Cardiac muscle cell (in vitro differentiated cells and primary cell): ENCODE results near the gene CLDN16. TPM values are rescaled to one million over a fixed set of nuclear protein-coding genes. Genes with fewer than 3 reads are reported as not detected.

Experiments
- DNase-seq, 2 donors: peaks; one replicate each; pipeline versions ENCODE4 v3.0.0 to v3.0.0-alpha.2; 2010 to 2017; ENCODE audit warnings: low read depth in 1 of 2, low spot score in 1 of 2
- H3K27ac ChIP-seq: fragments of 200-600 bp; sonication (generic); 2 replicates; pipeline ENCODE4 v1.5.1; 2016
- H3K27me3 ChIP-seq: fragments of 200-600 bp; sonication (generic); 2 replicates; pipeline ENCODE4 v1.6.0; 2016; ENCODE audit warnings: control low read depth
- H3K36me3 ChIP-seq: fragments of 200-600 bp; sonication (generic); 2 replicates; pipeline ENCODE4 v1.5.1; 2016; ENCODE audit warnings: control low read depth
- H3K4me1 ChIP-seq: fragments of 200-600 bp; sonication (generic); 2 replicates; pipeline ENCODE4 v1.8.1; 2017; ENCODE audit warnings: low read depth, mild to moderate bottlenecking, mixed run types
- H3K4me3 ChIP-seq: fragments of 200-600 bp; sonication (generic); 2 replicates; pipeline ENCODE4 v1.5.1; 2016; ENCODE audit warnings: mild to moderate bottlenecking
- H3K9me3 ChIP-seq: fragments of 200-600 bp; sonication (generic); 2 replicates; pipeline ENCODE4 v1.5.1; 2017; ENCODE audit warnings: low read depth, mild to moderate bottlenecking, control low read depth
- polyA plus RNA-seq: library from polyadenylated mRNA; unstranded; fragments of >200 nt; fragmentation: Nextera tagmentation; extraction: Ambion mirVana; gene quantifications from 2 replicates; pipeline ENCODE4 v1.2.1, GENCODE V29; 2016
- total RNA-seq: library from RNA; depleted of rRNA; stranded (reverse); fragments of >200 nt; gene quantifications from 2 replicates; pipeline ENCODE4 v1.2.3, GENCODE V29; 2016
- TF ChIP-seq, protein P1 (sequence below): IDR thresholded peaks from 2 replicates; pipeline ENCODE4 v1.5.1; 2012; ENCODE audit warnings: low read depth, mild to moderate bottlenecking, low read length

CLDN16 gene, protein sequence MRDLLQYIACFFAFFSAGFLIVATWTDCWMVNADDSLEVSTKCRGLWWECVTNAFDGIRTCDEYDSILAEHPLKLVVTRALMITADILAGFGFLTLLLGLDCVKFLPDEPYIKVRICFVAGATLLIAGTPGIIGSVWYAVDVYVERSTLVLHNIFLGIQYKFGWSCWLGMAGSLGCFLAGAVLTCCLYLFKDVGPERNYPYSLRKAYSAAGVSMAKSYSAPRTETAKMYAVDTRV
- total RNA-seq, result 0.18 TPM in 1 of 2 replicates, not detected in the other
- not detected in 2 replicates for polyA plus RNA-seq

DNA sequence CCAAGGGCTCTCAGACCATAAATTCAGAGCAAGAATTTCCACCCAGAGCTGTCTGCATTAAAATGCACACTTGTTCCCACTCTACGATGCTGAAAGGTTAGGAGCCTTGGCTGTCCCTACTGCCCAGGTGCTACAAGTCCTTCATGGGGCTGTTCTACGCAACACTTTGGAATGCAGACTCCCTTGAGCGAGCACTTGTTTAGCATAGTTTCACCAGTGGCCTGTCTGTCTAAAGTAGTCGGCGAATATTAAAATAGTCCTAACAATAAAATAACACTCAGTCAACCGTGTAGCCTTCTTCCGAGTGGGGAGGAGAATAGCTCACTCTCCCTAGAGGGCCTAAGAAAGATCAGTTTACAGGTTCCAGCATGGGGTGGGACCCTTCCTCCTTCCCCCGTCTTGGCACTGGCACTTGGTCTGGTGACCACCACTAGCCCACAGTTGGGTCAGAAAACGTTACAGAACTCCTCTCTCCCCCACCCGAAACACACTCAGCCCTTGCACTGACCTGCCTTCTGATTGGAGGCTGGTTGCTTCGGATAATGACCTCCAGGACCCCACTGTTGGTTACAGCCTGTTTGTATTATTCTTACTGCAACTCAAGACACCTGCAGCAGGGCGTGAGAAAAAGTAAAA is at the start of gene CLDN16:
TSS of gene CLDN16 (plus strand) at position 586 of the 636 bp plus-strand sequence. CDS start 167 bp downstream, outside the sequence.
- H3K27ac ChIP-seq, result no peak within 1 kb of the TSS
- no peaks in the 10 kb centered on the region for H3K4me1 ChIP-seq
- TF ChIP-seq, protein P1, sequence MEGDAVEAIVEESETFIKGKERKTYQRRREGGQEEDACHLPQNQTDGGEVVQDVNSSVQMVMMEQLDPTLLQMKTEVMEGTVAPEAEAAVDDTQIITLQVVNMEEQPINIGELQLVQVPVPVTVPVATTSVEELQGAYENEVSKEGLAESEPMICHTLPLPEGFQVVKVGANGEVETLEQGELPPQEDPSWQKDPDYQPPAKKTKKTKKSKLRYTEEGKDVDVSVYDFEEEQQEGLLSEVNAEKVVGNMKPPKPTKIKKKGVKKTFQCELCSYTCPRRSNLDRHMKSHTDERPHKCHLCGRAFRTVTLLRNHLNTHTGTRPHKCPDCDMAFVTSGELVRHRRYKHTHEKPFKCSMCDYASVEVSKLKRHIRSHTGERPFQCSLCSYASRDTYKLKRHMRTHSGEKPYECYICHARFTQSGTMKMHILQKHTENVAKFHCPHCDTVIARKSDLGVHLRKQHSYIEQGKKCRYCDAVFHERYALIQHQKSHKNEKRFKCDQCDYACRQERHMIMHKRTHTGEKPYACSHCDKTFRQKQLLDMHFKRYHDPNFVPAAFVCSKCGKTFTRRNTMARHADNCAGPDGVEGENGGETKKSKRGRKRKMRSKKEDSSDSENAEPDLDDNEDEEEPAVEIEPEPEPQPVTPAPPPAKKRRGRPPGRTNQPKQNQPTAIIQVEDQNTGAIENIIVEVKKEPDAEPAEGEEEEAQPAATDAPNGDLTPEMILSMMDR, result no peak
- no peak within 1 kb of the TSS for H3K4me3 ChIP-seq
- H3K9me3 ChIP-seq, result no peaks in the 10 kb centered on the region
- DNase-seq, result no peak
- H3K27me3 ChIP-seq, result no peaks in the 10 kb centered on the region
- H3K36me3 ChIP-seq, result no peaks in the 10 kb centered on the region

DNA sequence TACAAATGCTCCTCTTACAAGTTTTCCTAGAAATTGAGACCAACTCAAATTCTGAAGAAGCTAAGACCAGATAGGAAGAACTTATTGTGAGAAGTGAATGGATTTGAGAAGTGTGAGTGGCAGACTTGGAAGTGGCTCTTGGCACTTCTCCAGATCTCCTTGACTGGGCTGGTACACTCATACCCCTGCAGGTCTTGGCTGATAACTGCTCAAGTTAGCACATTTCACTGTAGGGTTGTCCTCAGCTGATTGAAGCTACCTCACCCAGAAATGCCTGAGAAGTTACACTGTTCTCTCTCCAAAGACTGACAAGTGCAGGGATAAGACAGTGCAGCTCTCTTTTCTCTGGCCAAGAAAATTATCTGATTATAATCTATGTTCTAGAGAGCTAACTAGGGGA is 49.2 kb upstream of the CLDN16 start:
- peak in 1 of 2 donors; percentile 52 for DNase-seq
- H3K36me3 ChIP-seq, result no peaks in the 10 kb centered on the region
- H3K27ac ChIP-seq, result no peak overlapping the region
- H3K9me3 ChIP-seq, result no peaks in the 10 kb centered on the region
- TF ChIP-seq, protein P1, result no peak
- H3K4me1 ChIP-seq, result no peaks in the 10 kb centered on the region
- H3K27me3 ChIP-seq, result no peaks in the 10 kb centered on the region
- no peak overlapping the region for H3K4me3 ChIP-seq

DNA sequence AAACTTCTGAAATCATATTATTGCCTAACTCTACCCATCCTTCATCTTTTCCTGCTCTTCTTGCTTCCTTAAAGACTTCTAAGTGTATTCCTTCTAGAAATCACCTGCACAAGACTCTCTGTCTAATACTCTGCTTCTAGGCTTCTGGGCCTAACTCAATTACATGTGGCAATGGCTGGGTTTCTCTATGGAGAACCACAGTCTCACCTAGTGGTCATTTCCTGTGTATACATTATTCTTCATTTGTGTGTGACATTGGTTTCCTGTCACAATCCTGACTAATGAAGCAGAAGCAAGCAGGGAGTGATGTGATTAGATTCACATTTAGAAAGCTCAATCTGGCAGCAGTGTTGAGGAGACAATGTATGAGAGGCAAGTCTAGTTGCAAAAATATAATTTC is 48.8 kb upstream of the CLDN16 start:
- no peak overlapping the region for H3K27ac ChIP-seq
- TF ChIP-seq, protein P1, result no peak
- no peaks in the 10 kb centered on the region for H3K4me1 ChIP-seq
- no peaks in the 10 kb centered on the region for H3K36me3 ChIP-seq
- peak in 1 of 2 donors; percentile 35 for DNase-seq
- no peak overlapping the region for H3K4me3 ChIP-seq
- H3K27me3 ChIP-seq, result no peaks in the 10 kb centered on the region
- no peaks in the 10 kb centered on the region for H3K9me3 ChIP-seq

DNA sequence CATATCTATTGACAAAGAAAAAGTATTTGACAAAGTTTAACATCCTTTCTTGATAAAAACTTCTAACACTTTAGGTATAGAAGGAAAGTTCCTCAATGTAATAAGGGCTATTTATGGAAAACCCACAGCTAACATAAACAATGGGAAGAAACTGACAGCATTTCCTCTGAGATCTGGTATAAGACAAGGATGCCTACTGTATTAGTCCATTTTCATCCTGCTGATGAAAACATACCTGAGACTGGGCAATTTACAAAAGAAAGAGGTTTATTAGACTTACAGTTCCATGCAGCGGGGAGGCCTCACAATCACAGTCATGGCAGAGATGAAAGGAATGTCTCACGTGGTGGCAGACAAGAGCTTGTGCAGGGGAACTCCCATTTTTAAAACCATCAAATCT is 47.9 kb upstream of the CLDN16 start:
- no peaks in the 10 kb centered on the region for H3K27me3 ChIP-seq
- TF ChIP-seq, protein P1, result no peak

DNA sequence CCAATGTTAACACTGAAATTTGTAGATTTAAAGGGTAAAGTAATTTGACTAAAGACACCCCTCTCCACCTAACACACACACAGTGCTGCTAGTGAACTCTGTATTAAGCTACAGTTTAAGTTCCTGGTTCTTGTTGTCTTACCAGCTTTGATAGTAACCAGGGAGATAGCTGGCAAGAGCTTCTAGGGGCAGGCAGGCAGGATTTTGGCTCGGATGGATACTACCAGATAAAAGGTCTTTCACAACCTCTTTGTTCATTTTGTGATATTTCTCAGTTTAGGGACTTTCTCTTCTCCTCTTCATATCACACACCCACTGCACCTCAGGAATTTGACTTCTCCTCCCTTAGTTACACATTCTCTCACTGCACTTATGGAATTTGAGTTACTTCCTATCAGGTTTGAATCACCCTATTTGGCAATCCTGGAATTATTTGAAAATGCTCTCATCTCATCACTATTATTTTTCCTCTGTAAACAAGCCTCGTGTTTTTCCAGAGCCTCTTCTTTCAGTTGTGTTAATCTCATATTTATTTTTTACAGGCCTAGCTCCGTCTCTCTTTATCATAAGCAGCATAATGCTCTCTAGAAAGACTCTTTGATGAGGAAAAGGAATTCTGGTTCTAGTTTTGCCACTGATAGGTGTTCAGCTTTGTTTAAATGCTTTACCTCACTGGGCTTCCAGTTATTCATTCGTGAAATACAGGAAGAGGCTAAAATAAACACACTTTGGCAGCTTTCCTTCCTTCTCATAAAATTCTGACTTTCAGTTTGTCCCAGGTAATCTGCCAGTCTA is 42.7 kb upstream of the CLDN16 start:
- Histone ChIP-seq H3K27ac (no peak overlapping the region), H3K4me1 (peaks cover 3% of the 10 kb centered on the region), H3K4me3 (no peak overlapping the region), H3K9me3 (no peaks in the 10 kb centered on the region), H3K27me3 (no peaks in the 10 kb centered on the region), H3K36me3 (no peaks in the 10 kb centered on the region)
- TF ChIP-seq, protein P1, result no peak
- peak; percentile 7 to 96 for DNase-seq

More for the DNA sequence above, 47.9 kb upstream of the CLDN16 start:
- Histone ChIP-seq H3K9me3 (no peaks in the 10 kb centered on the region), H3K36me3 (no peaks in the 10 kb centered on the region), H3K4me3 (no peak overlapping the region), H3K4me1 (no peaks in the 10 kb centered on the region), H3K27ac (no peak overlapping the region)
- no peak for DNase-seq
